Right lobe of liver (tissue), 4 donors: ENCODE results near the gene ZBTB2.

Experiments
- POLR2A ChIP-seq: fragments of 450-650 bp; IDR thresholded peaks from one replicate; pipeline ENCODE4 v1.6.1; 2017; ENCODE audit warnings: antibody characterized with exemption, mild to moderate bottlenecking
- TF ChIP-seq, protein P1 (sequence below), 4 donors: fragments of 200-600 bp in 3 of 4; fragments of 450-650 bp in 1 of 4; IDR thresholded peaks; one replicate each; pipeline versions ENCODE4 v1.5.1 to v1.8.0; 2016 to 2022; ENCODE audit warnings: antibody characterized with exemption in 4 of 4, mild to moderate bottlenecking in 2 of 4
- donor health status: DM: no; HTN: no; CAD: no.
- donor health status: DM: no; HTN: no; CAD: no.
- donor health status: DM: no; HTN: yes; CAD: no.

DNA sequence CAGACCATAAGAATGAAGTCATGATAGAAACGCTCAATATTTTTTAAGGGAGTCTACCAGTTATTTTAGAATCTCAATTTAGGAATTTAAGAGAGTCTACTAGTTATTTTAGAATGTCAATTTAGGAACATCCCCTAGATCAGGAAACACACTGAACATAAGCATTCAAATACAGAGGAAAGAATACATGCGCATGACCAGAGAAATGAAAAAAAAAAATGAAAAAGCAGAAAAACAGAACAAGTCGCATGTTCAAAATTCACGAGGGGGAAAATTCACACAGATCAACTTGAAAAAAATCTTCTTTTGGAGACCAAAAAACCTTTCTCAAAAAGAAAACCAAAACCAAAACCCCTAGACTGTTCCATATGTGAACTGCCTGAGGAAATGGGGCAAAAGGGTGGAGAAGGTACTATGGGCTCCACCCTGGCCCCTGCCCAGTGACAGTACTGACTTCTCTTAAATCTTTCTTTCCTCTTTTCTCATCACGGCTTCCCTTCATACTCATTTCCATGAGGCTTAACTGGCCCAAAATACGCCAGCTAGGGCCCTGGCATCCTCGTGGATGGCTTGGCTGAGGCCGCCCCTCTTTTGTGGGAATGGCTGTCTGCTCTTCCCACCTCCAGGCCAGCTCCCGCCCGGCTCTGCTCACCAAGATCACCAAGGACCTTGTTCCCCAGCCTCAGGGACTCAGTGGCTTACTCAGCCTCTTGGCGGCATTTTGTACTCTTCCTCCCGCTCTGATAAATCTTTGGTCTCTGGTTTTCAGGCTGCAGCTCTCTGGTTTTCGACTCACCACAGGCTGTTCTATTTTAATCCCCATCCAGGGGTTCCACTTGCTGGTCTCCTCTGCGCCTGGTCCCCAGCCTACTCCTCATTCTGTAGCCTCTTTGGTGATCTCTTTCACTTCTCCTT is 11.2 kb downstream of the ZBTB2 start:
- TF ChIP-seq POLR2A: no peak
- TF ChIP-seq, protein P1, sequence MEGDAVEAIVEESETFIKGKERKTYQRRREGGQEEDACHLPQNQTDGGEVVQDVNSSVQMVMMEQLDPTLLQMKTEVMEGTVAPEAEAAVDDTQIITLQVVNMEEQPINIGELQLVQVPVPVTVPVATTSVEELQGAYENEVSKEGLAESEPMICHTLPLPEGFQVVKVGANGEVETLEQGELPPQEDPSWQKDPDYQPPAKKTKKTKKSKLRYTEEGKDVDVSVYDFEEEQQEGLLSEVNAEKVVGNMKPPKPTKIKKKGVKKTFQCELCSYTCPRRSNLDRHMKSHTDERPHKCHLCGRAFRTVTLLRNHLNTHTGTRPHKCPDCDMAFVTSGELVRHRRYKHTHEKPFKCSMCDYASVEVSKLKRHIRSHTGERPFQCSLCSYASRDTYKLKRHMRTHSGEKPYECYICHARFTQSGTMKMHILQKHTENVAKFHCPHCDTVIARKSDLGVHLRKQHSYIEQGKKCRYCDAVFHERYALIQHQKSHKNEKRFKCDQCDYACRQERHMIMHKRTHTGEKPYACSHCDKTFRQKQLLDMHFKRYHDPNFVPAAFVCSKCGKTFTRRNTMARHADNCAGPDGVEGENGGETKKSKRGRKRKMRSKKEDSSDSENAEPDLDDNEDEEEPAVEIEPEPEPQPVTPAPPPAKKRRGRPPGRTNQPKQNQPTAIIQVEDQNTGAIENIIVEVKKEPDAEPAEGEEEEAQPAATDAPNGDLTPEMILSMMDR (IDR thresholded peaks at IDR 0.05): no peak
